NK-92 treated with Interleukin-12 subunit alpha and Interleukin-12 subunit beta, amount 100 ng/mL, for 24 hours (cell line): ENCODE data around the gene OSER1.

ENCODE experiments used
- DNase-seq: peaks from one replicate; lab custom pipeline; 2025; lab: John Stamatoyannopoulos, UW

The OSER1 gene

GRCh38 chr20:44173846-44174245 is 36.7 kb downstream of the OSER1 start:
- no peak for DNase-seq

DNA sequence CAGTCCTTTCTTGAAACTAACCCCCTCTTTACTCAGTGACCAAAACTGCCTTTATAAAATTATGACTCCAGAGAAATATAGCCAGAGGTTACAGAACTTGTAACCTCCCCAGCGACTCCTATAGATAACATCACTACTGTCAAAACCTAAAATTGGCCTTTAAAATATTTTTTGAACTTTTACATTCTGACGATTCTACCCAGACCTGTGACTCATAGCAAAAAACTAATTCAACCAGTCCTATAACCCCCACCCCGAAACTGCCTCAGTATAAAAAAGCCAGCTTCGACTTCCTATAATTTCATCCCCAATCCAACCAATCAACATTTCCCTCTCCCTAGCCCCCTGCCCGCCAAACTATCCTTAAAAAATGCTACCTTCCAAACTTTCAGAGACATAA is 37.5 kb downstream of the OSER1 start:
- no peak for DNase-seq

DNA sequence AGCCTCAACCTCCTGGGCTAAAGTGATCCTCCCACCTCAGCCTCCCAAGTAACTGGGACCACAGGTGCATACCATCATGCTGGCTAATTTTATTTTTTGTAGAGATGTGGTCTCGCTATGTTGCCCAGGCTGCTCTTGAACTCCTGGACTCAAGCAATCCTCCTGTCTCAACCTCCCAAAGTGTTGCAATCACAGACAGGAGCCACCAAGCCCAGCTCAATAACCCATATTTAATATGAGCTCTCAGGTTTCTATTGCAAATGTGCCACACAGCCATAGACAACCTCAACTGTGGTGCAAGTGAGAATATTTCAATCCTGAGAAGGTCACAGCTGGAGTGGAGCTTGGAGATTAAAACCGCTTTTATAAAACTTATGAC is 38.0 kb downstream of the OSER1 start:
- DNase-seq = no peak

- DNase-seq = no peak
Observed at GRCh38 chr20:44171775-44172571, 38.6 kb downstream of the OSER1 start.

GRCh38 chr20:44170816-44171410 is 39.7 kb downstream of the OSER1 start:
- DNase-seq = no peak

DNA sequence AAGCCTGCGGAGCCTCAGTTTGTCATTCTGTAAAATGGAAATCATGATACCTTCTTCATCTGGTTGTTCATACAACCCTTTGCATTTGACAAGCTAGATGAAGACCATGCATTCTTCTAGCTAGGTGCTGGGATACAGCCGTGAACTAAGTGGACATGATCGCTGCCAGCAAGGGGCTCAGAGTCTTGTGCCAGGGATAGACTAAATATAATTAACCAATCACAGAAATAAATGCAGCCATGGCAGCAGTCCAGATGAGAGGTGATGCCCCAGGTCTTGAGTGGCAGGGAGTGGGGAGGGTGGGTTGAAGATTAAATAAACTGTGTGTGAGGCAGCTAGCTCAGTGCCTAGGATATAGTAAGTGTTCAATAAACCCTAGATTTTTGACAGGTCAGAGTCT is 42.8 kb downstream of the OSER1 start:
- no peak for DNase-seq

DNA sequence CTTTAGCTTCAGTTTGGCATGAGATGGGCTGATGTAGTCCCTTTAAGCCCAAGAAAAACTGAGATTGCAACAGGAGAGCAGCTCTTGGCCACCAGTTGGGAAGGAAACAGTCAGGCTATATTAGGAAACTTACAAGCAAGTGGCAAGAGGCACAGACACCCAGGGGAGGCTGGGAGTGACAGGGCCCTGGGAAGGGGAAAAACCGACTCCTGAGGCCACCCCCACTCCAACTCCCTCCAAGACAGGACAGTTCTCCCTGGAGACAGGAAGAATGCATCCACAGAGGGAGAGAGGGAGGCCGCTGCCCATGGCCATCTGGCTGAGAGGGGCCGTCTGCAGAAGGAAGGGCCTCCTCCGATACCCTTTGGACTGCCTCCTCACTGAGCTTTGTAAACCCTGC is 44.1 kb downstream of the OSER1 start:
- no peak for DNase-seq

DNA sequence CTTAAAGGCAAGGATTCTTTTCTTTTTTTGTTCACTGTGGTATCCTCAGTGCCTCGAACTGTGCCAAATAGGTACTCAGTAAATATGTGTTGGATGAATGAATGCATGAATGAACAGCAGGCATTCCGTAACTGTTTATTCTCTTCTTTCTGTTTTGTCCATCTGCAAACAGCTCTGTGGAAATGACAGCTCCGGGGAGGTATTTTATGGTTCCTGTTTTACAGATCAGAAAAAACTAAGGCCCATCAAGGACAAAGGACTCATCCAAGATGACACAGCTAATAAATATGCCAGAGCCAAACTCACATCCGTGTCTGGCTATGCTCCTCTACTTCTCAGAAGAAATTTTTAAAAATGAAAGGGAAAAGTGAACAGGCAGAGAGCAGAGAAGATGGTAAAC is 44.6 kb downstream of the OSER1 start:
- DNase-seq = no peak

GRCh38 chr20:44160133-44160532 is 50.4 kb downstream of the OSER1 start:
- DNase-seq = no peak

DNA sequence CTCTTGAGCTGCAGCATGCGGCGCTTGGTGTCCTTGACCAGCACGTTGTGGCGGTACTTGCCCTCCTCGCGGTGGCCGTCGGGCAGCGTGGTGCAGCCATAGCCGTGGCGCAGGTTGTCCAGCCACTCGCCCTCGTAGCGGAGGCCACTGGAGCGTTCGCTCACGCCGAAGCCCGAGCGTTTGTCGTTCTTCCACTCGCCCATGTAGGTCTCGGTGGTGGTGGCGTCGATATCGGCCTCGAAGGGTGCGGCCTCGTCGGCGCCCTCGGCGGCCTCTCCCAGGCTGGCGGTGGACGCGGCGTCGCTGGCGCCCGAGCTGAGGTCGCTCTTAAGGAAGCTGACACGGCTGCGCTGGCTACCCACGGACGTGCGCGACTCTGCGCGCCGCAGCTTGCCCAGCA is 50.9 kb downstream of the OSER1 start:
- no peak for DNase-seq

DNA sequence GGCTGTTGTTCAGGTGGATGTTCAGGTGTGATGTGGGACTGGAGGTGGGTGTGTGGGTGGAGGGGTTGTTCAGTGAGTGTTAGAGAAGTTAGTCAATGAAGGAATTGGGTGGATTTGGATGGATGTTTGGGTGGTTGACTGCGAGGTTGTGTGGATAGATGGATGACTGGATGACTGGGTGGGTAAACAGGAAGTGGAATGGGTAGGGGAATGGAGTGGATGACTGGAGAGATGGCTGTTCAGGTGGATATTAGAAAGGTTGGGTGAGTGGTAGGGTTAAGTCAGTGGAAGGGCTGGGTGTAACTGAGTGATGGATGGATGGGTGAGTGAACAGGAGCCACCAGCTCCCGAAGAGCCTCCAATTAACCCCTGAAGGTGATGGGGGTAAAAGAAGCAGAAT is 51.4 kb downstream of the OSER1 start:
- DNase-seq = no peak

DNA sequence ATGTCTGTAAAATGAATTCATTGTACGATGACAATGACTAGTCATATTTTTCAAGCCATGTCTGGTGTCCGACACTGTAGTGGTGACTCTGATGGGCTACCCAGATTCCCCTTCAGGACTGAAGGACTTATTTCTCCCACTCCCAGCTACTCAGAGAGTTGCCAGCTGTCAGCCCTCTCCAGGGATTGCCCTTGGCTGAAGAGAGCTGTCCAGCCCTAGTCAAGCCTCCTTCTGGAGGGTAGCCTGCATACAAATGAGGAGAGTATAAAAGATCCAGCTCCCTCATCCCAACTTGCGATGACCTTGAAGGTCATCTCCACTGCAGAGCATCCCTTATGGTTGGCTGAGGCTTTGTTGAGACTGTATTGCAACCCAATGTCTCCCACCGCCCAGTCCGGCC is 53.5 kb downstream of the OSER1 start:
- no peak for DNase-seq

DNA sequence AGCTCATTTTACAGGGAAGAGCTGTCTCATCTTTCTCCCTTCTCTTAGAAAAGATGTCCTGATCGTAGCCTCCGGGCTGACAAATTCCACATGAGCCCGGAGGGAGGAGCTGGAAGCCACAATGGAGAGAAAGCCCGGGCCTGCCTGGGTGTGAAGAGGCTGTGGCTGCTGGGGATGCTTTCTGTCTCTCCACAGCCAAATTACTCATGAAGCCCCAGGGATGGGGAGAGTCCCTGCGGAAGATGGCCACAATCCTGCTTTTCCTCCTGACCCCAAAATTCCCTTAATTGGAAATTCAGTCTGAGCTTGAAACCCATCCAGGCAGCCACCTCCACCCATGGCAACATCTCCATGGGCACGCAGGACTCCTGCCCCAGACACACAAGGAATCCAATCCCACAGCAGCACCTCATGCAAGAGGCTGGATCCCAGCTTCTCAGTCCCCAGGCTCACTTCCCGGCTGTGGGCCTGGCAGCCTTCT is 56.0 kb downstream of the OSER1 start:
- no peak for DNase-seq

GRCh38 chr20:44153636-44154043 is 56.9 kb downstream of the OSER1 start:
- no peak for DNase-seq

DNA sequence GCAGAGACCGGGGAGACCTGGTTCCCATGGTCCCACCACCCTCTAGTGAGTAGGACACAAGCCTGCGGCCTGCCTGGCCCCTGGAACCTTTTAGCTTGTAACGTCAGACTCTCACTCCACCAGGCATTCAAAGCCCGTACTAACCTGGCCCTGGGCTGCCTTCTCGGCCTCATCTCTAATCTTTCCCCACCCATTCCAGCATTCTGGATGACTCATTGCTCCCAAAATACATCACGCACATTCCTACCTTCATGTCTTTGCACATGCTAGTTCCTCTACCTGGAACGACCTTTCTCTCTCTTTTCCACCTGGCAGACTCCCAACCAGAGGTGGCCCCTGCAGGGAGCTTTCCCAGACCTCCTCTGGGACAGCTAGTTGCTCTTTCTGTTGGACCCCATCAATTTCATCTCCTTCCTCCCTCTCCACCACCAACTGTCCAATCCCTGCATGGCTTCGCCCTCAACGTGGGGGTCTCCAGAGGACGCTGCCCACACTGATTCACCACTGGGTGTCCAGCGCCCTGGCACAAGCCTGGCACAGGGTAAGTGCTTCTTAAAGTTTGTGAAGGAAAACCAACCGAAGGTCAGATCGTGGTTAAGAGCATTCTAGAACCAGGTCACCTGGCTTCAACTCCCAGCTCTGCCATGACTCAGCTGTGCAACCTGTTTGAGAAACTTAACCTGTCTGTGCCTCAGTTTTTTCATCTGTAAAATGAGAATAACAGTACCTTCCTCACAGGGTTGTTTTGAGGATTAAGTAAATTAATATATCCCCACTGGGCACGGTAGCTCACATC is 58.8 kb downstream of the OSER1 start:
- no peak for DNase-seq

DNA sequence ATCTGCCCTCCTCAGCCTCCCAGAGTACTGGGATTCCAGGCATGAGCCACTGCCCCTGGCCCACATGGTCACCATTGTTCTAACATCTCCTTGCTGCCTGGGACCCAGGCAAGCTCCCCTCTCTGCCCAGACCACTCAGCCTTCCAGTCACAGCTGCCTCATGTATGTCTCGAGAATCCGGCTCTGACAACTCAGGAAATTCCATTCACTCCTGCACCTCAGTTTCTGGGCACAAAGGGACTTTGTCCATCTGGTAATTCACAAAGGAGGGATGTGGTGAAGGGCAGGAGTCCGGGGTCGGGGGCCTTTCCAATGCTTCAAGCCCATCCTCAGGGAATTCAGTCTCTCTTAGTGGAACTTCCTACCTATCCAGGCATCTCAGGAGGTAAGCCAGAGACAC is 64.3 kb downstream of the OSER1 start:
- DNase-seq = no peak
